SW 1271 (cell line): ENCODE measurements around the gene BTBD7.

Experiments used
- DNase-seq, 2 experiments: peaks; one replicate each; lab custom pipeline; 2025; lab: John Stamatoyannopoulos, UW

Gene BTBD7

DNA sequence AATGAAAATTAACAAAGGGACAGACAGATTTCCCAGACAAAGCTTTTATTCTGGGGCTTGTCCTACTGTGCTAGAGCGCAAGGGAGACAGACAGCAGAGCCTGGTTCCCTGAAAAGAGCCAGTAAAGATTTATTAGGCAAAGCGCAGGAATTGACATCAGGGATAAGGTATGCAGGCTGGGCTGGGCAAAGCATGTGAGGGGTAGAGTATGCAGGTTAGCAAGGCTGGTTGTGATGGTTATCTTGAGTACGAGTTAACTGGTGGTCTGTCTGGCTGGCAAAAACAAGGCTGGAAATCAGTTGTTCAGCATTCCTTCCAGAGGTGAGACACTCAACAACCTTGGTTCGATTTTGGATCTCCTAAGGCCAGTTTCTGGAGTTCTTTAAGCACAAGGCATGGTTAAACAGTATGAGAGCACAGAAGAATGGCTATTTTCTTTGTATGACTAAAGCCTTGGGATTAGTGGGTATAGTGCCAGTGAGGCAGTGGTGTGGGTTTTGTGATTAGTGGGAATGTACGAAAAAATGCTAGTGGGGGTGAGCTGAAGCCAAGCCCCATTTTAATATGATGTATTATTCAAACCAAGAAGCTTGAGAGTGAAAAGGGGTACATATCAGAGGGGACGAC is 30.9 kb downstream of the BTBD7 start:
- no peak for DNase-seq

DNA sequence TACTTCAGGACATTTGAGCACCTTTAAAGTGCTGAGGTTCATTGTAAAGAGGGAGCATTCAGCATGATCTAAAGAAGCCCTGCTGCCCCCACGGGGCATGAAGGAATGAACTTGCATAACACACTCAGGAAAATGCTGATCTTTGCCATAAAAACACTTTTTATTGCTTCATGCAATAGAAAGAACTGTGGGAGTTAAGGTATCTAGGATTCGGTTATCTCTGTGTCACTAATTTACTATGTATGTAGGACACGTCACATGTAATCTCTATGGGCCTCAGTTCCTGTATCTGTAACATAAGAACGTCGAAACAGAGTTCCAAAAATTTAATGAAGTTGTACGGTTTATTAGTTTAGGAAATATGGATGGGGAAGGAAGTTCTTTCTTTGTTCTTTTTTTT is 33.0 kb downstream of the BTBD7 start:
- DNase-seq, result no peak

DNA sequence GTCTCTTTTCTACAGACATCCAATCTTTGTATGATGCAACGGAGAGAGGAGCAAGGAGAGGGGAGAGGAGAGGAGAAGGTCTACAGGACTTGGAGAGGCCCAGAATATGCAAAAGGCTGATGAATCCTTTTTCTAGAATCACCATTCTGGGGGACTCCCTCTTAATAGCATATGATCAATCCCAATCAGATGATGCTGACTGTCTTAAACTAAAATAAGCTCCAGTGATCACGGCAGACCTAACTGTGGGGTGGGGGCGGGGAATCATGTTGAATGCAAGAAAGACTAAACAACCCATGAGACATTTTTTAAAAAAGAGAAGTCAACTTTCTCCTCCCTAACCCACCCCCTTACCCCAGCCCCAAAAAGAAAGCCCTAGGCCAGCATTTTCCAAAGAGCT is 33.4 kb downstream of the BTBD7 start:
- DNase-seq, result no peak

DNA sequence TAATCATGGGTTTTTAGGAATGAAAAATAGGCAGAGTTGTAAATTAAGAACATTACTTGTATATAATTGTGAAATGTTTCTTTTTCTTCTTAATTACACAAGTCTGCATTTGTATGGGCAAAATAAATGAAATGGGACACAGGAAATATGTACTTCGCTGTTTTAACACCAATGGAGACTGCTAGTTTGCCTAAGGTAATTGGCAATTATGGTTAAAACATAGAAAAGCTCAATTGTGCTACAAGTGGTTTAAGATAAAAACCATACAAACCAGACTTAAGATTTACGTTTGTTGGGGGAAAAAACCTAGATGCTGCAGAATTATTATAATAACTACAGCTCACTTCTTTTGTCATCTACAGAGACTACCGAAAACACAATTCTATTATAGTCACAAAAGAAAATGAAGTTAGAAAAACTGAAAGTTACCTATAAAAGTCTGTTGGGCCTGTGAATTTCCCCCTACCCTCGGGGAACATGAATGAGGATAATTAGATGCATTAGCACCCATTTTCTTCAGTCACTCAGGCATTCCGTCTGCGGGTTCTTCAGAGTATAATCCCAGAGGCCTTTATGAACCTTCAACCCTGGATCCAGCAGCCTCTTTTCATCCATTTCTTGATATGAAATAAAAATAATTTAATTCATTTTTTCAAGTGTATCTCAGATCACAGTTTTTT is 37.2 kb downstream of the BTBD7 start:
- no peak for DNase-seq

DNA sequence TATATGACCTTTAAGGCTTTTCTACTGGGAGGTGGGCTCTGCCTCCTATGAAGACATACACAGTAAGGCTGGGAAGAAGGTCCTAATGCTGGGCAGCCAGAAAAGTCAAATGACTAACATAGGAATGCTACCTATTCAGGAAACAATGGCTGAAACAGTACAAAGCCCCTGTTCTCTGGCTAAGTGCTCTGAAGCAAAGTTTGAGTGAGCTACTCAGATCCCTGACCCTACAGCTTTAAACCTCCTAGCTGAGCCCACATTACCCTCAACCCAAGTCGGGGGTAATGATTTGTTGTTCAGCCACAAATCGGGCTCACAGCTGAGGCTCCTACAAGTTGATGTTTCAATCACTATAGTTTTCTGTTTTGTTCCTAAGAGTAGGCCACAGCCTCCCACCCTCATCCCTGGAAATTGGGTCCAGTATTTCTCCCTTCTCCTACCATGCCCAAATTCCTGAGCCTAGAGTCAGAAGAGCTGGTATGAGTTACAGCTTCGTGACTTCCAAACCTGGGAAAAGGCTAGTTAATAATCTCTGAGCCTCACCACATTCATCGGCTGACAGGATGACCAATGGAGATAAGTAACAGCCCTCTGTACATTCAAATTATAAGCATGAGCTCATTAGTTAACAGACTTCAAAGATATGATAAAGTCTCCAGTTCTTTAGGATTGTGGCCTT is 46.5 kb downstream of the BTBD7 start:
- no peak for DNase-seq

DNA sequence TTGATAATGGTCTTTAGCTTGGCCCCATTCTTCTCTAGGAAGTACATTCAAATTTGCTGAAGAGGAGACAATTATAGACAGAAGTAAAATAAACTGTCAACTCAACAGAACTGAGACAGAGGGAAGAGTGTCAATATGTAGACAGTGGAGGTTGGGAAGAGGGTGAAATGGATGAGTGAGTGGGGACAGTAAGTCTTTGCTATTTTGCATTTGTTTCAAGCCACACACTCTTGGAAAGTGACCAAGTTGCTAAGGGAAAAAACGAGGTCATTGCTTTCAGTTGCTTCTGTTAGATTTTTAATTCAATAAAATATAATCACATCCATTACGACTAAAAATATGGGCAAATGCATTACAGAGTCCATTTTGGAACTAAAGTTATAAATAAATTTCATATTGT is 47.8 kb downstream of the BTBD7 start:
- DNase-seq, result no peak

DNA sequence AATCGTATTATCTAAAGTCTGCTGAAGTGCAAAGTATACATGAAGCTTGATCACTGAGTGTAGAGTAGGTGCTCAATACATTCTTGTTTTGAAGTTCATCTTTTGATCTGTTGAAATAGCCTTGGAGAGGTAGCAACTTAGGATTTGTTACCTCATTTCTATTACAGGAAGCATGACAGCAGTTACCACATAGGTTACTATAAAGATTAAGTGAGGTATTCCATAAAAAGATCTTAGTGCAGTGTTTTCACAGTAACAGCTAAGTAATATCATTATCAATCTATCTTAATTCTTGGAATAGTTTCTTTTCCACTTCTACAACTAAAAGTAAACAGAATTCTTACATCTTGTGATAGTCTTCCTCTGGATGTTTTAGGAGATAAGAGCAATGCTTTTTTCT is 50.9 kb downstream of the BTBD7 start:
- no peak for DNase-seq

DNA sequence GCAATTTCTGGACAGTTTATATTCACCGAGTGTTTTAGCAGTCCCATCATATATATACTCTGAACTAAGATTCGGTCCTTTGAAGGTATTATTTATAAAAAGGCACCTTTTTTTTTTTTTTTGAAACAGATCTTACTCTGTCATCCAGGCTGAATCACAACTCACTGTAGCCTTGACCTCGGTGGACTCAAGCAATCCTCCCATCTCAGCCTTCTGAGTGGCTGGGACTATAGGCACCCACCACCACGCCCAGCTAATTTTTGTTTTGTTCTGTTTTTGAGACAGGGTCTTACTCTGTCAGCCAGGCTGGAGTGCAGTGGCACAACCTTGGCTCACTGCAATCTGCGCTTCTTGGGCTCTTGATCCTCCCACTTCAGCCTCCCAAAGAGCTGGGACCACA is 52.1 kb downstream of the BTBD7 start:
- no peak for DNase-seq

DNA sequence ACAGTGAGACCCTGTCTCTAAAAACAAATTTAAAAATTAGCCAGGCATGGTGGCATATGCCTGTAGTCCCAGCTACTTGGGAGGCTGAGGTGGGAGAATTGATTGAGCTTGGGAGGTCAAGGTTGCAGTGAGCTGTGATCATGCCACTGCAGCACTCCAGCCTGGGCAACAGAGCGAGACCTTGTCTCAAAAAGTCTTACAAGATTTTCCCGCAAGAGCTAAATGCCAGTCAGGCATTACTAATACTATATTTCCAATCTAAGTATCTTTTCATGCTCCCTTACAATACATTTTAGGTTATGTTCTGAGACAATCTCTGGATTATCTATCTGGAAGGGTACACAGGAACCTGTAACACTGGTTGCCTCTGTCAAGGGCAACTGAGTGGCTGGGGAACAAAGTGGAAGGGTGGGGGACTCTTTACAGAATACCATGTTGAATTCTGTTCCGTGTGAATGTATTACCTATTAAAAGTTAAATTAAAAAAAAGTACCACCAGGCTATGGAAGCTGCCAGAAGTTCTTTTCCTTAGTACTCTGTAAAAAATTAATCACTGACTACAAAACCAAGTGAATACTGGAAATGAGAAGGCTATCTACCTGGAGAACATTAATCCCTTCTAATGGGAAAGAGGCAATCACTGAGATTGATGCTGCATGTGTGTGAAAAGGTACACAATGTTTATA is 56.7 kb downstream of the BTBD7 start:
- DNase-seq, result no peak

DNA sequence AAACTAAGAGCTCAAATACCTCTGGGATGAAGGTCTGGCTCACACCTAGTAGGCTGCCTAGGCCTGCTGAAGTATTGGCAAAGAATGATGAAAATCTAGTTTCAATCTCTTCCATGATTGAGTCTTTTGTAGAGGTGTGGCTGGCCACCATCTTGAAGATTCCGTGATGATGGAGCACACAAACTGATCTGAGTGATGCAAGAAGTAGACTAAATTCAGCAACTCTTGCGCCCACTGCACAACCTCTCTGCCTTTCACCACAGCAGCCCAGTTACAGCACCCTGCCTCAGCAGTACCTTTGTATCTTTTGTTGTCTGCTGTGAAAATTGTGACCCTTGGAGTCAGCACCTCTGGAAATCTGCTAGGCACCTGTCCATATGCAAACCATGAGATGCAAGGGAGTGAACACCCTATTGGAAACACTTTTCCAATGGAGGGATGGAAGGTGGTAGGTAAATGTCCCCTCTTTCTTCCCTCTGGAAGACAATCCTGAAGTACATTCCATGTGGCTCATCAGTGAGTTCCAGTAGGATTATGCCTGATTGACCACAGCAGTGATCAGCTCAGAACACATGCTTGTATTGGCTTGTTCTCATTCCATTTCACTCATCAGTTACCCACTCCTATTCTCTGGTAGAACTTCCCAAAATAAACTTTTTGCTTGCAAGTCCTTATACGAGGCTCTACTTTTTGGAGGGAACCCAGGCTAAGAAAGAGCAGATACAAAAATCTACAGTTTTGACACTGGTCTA is 58.6 kb downstream of the BTBD7 start:
- no peak for DNase-seq

DNA sequence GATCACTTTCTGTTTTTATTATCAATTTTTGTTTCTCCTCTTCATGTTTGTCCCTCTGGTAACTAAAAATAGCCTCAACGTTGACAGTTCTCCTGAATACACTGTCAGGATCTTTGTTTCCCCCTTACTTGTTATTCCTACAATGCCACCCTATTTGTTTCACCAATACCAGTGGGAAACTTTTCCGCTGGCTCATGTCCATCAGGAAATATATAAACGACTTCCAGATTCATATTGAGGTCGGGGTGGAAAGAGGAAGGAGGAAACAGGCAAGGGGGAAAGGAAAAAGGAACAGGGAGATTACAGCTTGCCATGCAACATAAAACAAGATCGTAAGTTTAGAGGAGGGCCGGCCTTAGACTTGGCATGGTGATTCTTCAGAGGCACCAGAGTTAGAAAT is 61.7 kb downstream of the BTBD7 start:
- DNase-seq, result no peak

DNA sequence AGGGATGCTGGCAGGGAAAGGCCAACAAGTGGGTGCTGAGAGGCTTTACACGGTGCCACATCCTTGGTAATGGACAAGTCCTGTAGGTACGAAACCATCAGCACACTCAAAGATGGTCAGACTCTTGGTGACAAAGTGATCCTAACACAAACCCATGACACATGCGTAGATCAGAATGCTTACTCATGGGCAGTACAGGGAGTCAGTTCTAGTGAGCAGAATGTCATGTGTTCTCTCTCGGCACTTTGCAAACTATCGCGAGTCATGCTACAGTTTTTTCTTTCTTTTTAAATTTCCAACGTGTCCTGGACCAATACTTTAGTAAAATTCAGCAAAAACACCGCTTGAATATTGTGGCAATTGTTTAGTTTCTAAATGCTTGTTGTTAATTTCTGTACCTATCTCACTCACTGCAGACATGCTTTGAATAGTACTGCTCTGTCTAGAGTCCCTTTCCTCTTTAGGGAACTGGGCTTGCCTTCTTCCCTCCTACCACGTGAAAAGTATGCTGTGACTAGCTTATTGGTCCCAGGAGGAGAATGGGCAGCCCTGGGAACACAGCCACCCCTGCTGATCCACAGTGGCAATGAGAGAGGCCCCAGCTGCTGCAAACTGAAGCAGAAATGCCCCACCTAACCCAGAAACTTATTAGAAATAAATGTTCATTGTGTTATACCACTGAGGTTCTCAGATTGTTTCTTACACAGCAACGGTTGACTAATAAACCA is 63.3 kb downstream of the BTBD7 start:
- DNase-seq, result no peak

DNA sequence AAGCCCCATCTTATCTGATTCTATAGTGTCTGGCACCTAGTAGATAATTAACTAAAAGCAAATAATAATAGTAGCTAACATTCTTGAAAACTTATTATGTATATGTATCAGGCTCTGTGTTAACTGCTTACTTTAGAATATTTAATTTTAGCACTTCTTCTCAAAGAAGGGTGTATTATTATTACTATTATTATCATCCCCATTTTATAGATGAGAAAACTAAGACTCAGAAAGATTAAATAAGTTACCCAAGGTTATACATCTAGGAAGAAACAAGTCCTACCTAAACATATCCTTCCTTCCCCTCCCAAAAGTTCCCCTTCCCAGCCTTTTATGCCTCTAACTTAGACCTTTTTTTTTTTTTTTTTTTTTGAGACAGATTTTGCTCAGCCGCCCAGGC is 64.4 kb downstream of the BTBD7 start:
- no peak for DNase-seq

DNA sequence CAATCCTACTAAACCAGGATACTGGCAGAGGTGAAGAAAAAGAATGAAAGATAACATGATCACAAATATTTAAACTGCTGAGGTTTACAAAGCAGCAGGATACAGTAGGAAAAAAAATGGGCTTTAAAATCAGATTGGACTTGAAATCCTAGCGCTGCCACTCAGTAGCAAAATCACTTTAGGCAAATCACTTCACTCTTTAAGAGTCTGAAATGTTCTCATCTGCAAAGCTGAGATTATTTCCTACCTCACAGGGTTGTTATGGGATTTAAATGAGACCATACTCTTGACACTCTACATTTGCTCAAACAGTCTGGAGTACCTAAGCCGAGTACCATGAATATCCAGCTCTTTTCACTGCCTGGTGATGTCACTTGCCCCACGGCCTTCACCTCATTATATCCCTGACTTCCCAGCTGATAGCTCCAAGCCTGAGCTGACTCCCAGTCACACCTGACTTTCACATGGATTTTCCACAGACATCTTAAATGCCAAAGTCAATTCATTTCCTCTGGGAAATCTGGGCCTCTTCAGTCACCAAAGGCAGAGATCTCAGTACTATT is 65.6 kb downstream of the BTBD7 start:
- no peak for DNase-seq

DNA sequence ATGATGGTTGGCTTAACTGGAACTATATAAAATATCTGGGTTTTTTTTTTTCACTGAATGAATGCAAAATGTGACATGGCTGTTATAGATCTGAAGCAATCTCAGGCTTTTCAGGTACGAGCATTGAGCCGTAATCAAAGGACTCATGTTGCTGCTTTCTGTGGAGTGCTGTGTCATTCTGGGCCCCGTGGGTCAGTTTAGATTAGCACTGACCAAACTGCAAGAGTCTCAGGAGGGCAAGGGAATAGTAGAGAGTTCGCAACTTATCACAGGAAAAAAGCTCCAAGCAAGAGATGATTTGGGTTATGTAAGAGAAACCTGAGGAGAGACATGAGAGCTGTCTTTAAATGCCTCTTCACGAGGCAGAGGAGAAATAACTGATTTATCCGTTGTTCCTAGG is 66.7 kb downstream of the BTBD7 start:
- no peak for DNase-seq

DNA sequence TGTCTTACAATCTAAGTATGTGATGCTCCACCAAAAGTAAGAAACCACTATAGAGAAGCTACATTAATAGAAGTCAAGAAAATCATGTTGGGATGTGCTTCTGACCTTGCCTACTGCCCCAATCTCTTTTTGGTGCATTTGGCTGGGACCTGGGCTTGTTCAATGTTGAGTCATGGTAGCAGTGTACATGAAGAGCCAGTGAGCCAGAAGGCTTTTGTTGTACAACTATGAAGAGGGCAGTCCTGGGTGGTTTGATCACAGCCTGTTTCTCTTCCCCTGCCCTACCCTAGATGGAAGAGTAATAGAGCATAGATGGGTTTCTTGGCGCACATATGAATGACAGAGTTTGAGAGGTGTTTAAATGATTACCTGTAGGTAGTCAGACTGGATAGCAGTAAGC is 69.4 kb downstream of the BTBD7 start:
- DNase-seq, result no peak

DNA sequence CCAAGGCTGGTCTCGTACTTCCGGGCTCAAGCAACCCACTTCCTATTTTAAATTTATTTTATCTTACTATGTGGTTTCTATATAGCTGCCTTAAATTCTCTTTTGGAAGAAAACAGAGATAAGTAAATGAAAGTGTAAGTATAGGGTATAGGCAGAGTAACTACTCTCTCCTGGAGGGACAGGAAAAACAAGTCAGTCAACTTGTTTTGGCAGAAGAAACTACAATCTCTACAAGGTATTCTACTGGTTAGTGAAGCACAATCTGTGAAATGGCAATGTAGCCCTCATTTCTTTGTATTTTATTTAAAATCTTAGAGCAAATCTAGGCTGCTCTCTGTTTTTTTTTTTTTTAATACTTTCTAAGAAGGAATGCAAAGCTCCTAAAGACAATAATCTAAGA is 70.4 kb downstream of the BTBD7 start:
- no peak for DNase-seq

DNA sequence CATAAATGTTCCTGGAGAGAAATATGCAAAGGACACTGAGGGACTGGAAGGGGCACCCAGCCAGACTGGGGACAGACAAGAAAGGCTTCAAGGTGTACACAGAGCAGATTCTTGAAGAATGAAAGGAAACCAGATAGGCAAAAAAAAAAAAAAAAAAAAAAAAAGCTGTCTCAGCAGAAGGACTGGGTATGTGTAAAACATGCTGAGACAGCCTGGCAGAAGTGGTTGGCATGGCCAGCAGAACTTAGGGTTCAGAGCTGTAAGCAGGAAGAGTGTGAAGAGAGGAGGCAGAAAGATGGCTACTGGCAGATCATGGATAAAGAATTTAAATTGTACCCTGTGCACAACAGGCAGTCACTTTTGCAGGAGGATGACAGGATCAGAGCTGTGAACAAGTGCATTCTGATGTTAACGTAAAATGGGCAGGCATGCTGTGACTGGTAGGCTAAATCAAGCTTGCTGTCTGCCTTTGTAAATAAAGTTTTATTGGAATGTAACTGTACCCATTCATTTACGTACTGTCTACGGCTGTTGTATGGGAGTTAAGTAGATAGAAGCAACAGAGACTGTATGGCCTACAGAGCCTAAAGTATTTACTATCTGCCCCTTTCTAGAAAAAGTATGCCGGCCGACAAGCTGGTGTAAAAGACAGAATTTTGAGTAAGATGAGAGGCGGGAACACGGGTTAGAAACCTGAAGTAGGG is 83.6 kb downstream of the BTBD7 start:
- DNase-seq, result no peak

DNA sequence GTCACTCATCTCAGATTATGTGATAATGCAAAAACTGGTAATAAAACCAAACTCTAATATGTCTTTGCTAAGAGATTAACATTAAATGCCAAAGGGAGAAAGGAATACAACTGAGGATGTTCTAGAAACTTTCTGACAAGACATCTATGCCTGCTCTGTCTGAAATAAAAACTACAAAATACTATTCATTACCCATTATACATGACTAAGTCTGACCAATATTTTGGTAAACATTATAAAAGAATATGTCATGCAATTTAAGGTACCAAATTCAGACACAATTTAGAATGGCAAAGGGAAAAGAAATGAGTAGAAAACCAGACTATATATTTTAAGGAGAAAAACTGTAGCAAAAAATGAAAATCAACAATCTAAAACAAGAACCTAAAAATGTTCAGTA is 86.3 kb downstream of the BTBD7 start:
- no peak for DNase-seq

DNA sequence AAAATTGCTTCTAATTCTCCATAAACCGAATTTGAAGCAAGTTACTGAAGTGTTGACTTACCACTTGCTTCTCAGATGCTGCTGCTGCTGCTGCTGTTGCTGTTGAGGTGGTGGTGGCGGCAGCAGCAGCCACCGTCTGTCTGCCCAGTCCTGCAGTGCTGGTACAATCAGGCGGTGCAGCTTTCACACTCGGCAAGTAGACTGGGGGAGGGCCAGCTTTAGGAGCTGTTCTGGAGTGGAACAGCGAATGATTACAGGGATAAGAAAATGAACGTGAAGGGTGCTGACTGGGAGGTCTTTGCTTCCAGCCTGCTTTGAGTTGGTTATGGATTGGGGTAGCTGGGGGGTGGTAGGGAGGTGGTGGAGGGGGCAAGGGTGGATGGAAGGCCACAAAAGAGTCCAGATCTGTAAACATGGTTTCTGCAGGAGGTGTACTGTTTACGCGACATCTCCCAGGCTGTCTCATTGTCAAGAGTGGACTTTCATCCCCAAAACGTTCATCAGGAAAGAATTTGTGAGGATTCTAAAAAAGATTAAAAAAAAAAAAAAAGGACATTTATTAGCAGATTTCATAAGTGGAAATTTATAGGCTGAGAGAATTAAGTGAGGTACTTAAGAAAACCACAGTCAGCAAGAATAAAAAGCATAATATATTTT is 86.9 kb downstream of the BTBD7 start:
- DNase-seq, result no peak
